Neural cell (in vitro differentiated cells): Measurements from ENCODE around the gene PTPRD. TPM values are rescaled to one million over a fixed set of nuclear protein-coding genes. Genes with fewer than 3 reads are reported as not detected.

Experiments used
- H2AFZ ChIP-seq: fragments of 200-600, 300-800 bp; sonication (generic), shearing (Covaris generic); 2 replicates; pipeline ENCODE4 v1.6.0; 2014; ENCODE audit warnings: low read depth, mild to moderate bottlenecking, antibody characterized with exemption, low read length, moderate library complexity
- H3F3A ChIP-seq: fragments of 200-600 bp; shearing (Covaris generic); 2 replicates; pipeline ENCODE4 v1.6.1; 2016; ENCODE audit warnings: mild to moderate bottlenecking, moderate library complexity, mixed read lengths, antibody characterized with exemption, low read length; ENCODE audit not compliant: insufficient read depth, poor library complexity, severe bottlenecking
- H3K27ac ChIP-seq: fragments of 200-600, 300-800 bp; sonication (generic), shearing (Covaris generic); 2 replicates; pipeline ENCODE4 v1.5.1; 2014; ENCODE audit warnings: mild to moderate bottlenecking, low read length, moderate library complexity
- H3K27me3 ChIP-seq: fragments of 300-800, 200-600 bp; sonication (generic), shearing (Covaris generic); 2 replicates; pipeline ENCODE4 v1.6.0; 2014; ENCODE audit warnings: mild to moderate bottlenecking, low read depth, low read length, moderate library complexity; ENCODE audit not compliant: insufficient read depth
- H3K36me3 ChIP-seq: fragments of 300-800, 200-600 bp; sonication (generic), shearing (Covaris generic); 2 replicates; pipeline ENCODE4 v1.5.1; 2014; ENCODE audit warnings: mild to moderate bottlenecking, antibody characterized with exemption, low read length, moderate library complexity; ENCODE audit not compliant: insufficient read depth
- H3K4me2 ChIP-seq: fragments of 300-800, 200-600 bp; sonication (generic), shearing (Covaris generic); 2 replicates; pipeline ENCODE4 v1.6.0; 2014; ENCODE audit warnings: mild to moderate bottlenecking, low read length
- H3K4me3 ChIP-seq: fragments of 300-800, 200-600 bp; sonication (generic), shearing (Covaris generic); 2 replicates; pipeline ENCODE4 v1.5.1; 2014; ENCODE audit warnings: mild to moderate bottlenecking, low read length, moderate library complexity
- H3K79me2 ChIP-seq: fragments of 200-600 bp; shearing (Covaris generic); replicated peaks from 2 replicates; pipeline ENCODE4 v1.6.0; 2014; ENCODE audit warnings: mild to moderate bottlenecking, low read length, moderate library complexity; ENCODE audit not compliant: insufficient read depth
- H3K9ac ChIP-seq: fragments of 300-800, 200-600 bp; sonication (generic), shearing (Covaris generic); 2 replicates; pipeline ENCODE4 v1.6.1; 2016; ENCODE audit warnings: mild to moderate bottlenecking, low read length, mixed read lengths
- H3K9me2 ChIP-seq: fragments of 200-600 bp; shearing (Covaris generic); 2 replicates; pipeline ENCODE4 v1.6.1; 2016; ENCODE audit warnings: mild to moderate bottlenecking, low read length, mixed read lengths; ENCODE audit not compliant: insufficient read depth
- H3K9me3 ChIP-seq: fragments of 200-600, 300-800 bp; sonication (generic), shearing (Covaris generic); 2 replicates; pipeline ENCODE4 v1.6.1; 2016; ENCODE audit warnings: mild to moderate bottlenecking, mixed run types, low read length, moderate library complexity, mixed read lengths
- H4K20me1 ChIP-seq: fragments of 200-600 bp; shearing (Covaris generic); 2 replicates; pipeline ENCODE4 v1.6.1; 2016; ENCODE audit warnings: mild to moderate bottlenecking, mixed run types; ENCODE audit not compliant: insufficient read depth
- CTCF ChIP-seq: fragments of 450-650 bp; IDR thresholded peaks from 2 replicates; pipeline ENCODE4 v1.5.1; 2014; ENCODE audit warnings: antibody characterized with exemption, mild to moderate bottlenecking, moderate library complexity; ENCODE audit not compliant: poor library complexity, severe bottlenecking
- EP300 ChIP-seq: fragments of 450-650 bp; conservative IDR thresholded peaks from 2 replicates; pipeline ENCODE4 v1.6.1; 2014; ENCODE audit warnings: antibody characterized with exemption, mild to moderate bottlenecking, moderate library complexity; ENCODE audit not compliant: poor library complexity, severe bottlenecking
- EZH2 ChIP-seq: fragments of 200-600, 300-800 bp; shearing (Covaris generic), sonication (generic); IDR thresholded peaks from 2 replicates; pipeline ENCODE4 v1.6.1; 2014; ENCODE audit warnings: antibody characterized with exemption, low read length, borderline replicate concordance, mild to moderate bottlenecking; ENCODE audit not compliant: insufficient read depth, poor library complexity, severe bottlenecking
- MXI1 ChIP-seq: fragments of 450-650 bp; conservative IDR thresholded peaks from 2 replicates; pipeline ENCODE4 v1.6.1; 2014; ENCODE audit warnings: antibody characterized with exemption, mild to moderate bottlenecking; ENCODE audit not compliant: poor library complexity, severe bottlenecking
- POLR2AphosphoS5 ChIP-seq: IDR thresholded peaks from 2 replicates; pipeline ENCODE4 v1.6.1; 2012
- RAD21 ChIP-seq: fragments of 450-650 bp; conservative IDR thresholded peaks from 2 replicates; pipeline ENCODE4 v1.6.1; 2014; ENCODE audit warnings: antibody characterized with exemption, mild to moderate bottlenecking, moderate library complexity
- REST ChIP-seq: IDR thresholded peaks from 2 replicates; pipeline ENCODE4 v1.6.1; 2012; ENCODE audit warnings: borderline replicate concordance
- SMC3 ChIP-seq: fragments of 450-650 bp; conservative IDR thresholded peaks from 2 replicates; pipeline ENCODE4 v1.6.1; 2014; ENCODE audit warnings: antibody characterized with exemption, mild to moderate bottlenecking, moderate library complexity; ENCODE audit not compliant: poor library complexity
- TAF1 ChIP-seq: IDR thresholded peaks from 2 replicates; pipeline ENCODE4 v1.6.1; 2012; ENCODE audit warnings: low read depth
- polyA plus RNA-seq: library from polyadenylated mRNA; depleted of rRNA; stranded (reverse); fragments of >200 nt; gene quantifications from 2 replicates; pipeline ENCODE4 v1.2.3, GENCODE V29; 2014

Gene PTPRD
- polyA plus RNA-seq, 1 donor from 2014 or later, result 143 TPM

- Histone ChIP-seq H3K79me2 (no peaks in the 10 kb centered on the region), H3K27ac (no peak overlapping the region), H3K9me3 (no peaks in the 10 kb centered on the region), H3K27me3 (no peaks in the 10 kb centered on the region), H3K36me3 (no peaks in the 10 kb centered on the region), H3K4me2 (no peak overlapping the region), H2AFZ (no peak overlapping the region), H4K20me1 (no peaks in the 10 kb centered on the region), H3F3A (no peaks in the 10 kb centered on the region), H3K9me2 (no peaks in the 10 kb centered on the region), H3K9ac (no peak overlapping the region), H3K4me3 (no peak overlapping the region)
- TF ChIP-seq RAD21 (no peak), CTCF (no peak), EZH2 (no peak), TAF1 (no peak), POLR2AphosphoS5 (no peak), MXI1 (no peak), SMC3 (no peak), REST (no peak), EP300 (no peak)
These were observed 2320.1 kb downstream of the PTPRD start for GRCh38 chr9:8292657-8293056.

GRCh38 chr9:8289681-8290080 is 2323.1 kb downstream of the PTPRD start:
- no peaks in the 10 kb centered on the region for H4K20me1 ChIP-seq
- H3K79me2 ChIP-seq, result no peaks in the 10 kb centered on the region
- no peak overlapping the region for H3K27ac ChIP-seq
- no peaks in the 10 kb centered on the region for H3K9me3 ChIP-seq
- no peak overlapping the region for H3K4me3 ChIP-seq
- H3F3A ChIP-seq, result no peaks in the 10 kb centered on the region
- H2AFZ ChIP-seq, result no peak overlapping the region
- H3K27me3 ChIP-seq, result no peaks in the 10 kb centered on the region
- no peaks in the 10 kb centered on the region for H3K36me3 ChIP-seq
- no peak overlapping the region for H3K9ac ChIP-seq
- TF ChIP-seq RAD21, result no peak
- no peak for TF ChIP-seq EZH2
- no peak for TF ChIP-seq CTCF
- TF ChIP-seq POLR2AphosphoS5, result no peak
- no peak for TF ChIP-seq EP300
- TF ChIP-seq SMC3, result no peak
- no peak for TF ChIP-seq MXI1
- no peak for TF ChIP-seq REST
- no peak for TF ChIP-seq TAF1
- H3K4me2 ChIP-seq, result no peak overlapping the region
- H3K9me2 ChIP-seq, result no peaks in the 10 kb centered on the region
